HL-60 (cell line): ENCODE data around the gene RHBDD2.
"Not testable (repeated sequence)": the region's sequence is repeated elsewhere in the genome, so short reads cannot be mapped to it uniquely, and the experiment has no call there.

Experiments
- DNase-seq, 2 experiments: peaks; one replicate each; pipeline ENCODE4 v3.0.0-alpha.2; 2010 to 2020; ENCODE audit warnings: low read depth in 1 of 2, low spot score in 1 of 2
- H3K27ac ChIP-seq: fragments of 250-450 bp; sonication (Bioruptor Pico); replicated peaks from 2 replicates; pipeline ENCODE4 v1.5.1; 2020; ENCODE audit warnings: mild to moderate bottlenecking, moderate library complexity
- H3K27me3 ChIP-seq: fragments of 250-450 bp; sonication (Bioruptor Pico); 2 replicates; pipeline ENCODE4 v1.5.1; 2021; ENCODE audit warnings: mild to moderate bottlenecking, moderate library complexity; ENCODE audit not compliant: insufficient read depth, poor library complexity, severe bottlenecking
- H3K4me3 ChIP-seq: replicated peaks from 2 replicates; pipeline ENCODE4 v1.5.1; 2011; ENCODE audit warnings: mild to moderate bottlenecking, control low read depth, low read length; ENCODE audit not compliant: insufficient read depth
- GABPA ChIP-seq: IDR thresholded peaks from 2 replicates; pipeline ENCODE4 v1.6.1; 2012; ENCODE audit warnings: low read depth
- POLR2AphosphoS5 ChIP-seq: IDR thresholded peaks from 2 replicates; pipeline ENCODE4 v1.6.1; 2012; ENCODE audit warnings: low read depth
- SPI1 ChIP-seq: IDR thresholded peaks from 2 replicates; pipeline ENCODE4 v1.6.1; 2012; ENCODE audit warnings: low read depth, mild to moderate bottlenecking, borderline replicate concordance
- TF ChIP-seq, protein P1 (sequence below): IDR thresholded peaks from 2 replicates; pipeline ENCODE4 v1.6.1; 2012; ENCODE audit warnings: low read depth; ENCODE audit not compliant: insufficient replicate concordance
- TF ChIP-seq, protein P2 (sequence below): IDR thresholded peaks from one replicate; pipeline ENCODE4 v1.5.1; 2011; ENCODE audit warnings: low read length, control low read depth, inconsistent platforms; ENCODE audit not compliant: insufficient read depth

RHBDD2 gene

GRCh38 chr7:75880242-75880641 lies 1.4 kb downstream of the RHBDD2 start:
- TF ChIP-seq SPI1 (no peak), POLR2AphosphoS5 (no peak), GABPA (no peak)
- TF ChIP-seq, protein P1, sequence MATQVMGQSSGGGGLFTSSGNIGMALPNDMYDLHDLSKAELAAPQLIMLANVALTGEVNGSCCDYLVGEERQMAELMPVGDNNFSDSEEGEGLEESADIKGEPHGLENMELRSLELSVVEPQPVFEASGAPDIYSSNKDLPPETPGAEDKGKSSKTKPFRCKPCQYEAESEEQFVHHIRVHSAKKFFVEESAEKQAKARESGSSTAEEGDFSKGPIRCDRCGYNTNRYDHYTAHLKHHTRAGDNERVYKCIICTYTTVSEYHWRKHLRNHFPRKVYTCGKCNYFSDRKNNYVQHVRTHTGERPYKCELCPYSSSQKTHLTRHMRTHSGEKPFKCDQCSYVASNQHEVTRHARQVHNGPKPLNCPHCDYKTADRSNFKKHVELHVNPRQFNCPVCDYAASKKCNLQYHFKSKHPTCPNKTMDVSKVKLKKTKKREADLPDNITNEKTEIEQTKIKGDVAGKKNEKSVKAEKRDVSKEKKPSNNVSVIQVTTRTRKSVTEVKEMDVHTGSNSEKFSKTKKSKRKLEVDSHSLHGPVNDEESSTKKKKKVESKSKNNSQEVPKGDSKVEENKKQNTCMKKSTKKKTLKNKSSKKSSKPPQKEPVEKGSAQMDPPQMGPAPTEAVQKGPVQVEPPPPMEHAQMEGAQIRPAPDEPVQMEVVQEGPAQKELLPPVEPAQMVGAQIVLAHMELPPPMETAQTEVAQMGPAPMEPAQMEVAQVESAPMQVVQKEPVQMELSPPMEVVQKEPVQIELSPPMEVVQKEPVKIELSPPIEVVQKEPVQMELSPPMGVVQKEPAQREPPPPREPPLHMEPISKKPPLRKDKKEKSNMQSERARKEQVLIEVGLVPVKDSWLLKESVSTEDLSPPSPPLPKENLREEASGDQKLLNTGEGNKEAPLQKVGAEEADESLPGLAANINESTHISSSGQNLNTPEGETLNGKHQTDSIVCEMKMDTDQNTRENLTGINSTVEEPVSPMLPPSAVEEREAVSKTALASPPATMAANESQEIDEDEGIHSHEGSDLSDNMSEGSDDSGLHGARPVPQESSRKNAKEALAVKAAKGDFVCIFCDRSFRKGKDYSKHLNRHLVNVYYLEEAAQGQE, result no peak
- TF ChIP-seq, protein P2, sequence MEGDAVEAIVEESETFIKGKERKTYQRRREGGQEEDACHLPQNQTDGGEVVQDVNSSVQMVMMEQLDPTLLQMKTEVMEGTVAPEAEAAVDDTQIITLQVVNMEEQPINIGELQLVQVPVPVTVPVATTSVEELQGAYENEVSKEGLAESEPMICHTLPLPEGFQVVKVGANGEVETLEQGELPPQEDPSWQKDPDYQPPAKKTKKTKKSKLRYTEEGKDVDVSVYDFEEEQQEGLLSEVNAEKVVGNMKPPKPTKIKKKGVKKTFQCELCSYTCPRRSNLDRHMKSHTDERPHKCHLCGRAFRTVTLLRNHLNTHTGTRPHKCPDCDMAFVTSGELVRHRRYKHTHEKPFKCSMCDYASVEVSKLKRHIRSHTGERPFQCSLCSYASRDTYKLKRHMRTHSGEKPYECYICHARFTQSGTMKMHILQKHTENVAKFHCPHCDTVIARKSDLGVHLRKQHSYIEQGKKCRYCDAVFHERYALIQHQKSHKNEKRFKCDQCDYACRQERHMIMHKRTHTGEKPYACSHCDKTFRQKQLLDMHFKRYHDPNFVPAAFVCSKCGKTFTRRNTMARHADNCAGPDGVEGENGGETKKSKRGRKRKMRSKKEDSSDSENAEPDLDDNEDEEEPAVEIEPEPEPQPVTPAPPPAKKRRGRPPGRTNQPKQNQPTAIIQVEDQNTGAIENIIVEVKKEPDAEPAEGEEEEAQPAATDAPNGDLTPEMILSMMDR, result no peak
- Histone ChIP-seq H3K4me3 (no peak overlapping the region), H3K27me3 (no peaks in the 10 kb centered on the region), H3K27ac (no peak overlapping the region)
- DNase-seq, result no peak

- no peak for DNase-seq
- Histone ChIP-seq H3K4me3 (no peak overlapping the region), H3K27me3 (no peaks in the 10 kb centered on the region), H3K27ac (no peak overlapping the region)
- TF ChIP-seq SPI1 (no peak), GABPA (no peak), POLR2AphosphoS5 (no peak)
- TF ChIP-seq, protein P1, result no peak
- TF ChIP-seq, protein P2, result no peak
These were observed 2.7 kb downstream of the RHBDD2 start for GRCh38 chr7:75881436-75882095.

- DNase-seq, H3K27me3 ChIP-seq, H3K27ac ChIP-seq, H3K4me3 ChIP-seq: not testable (repeated sequence)
These were observed 4.5 kb downstream of the RHBDD2 start for GRCh38 chr7:75883265-75883824.

- H3K27ac ChIP-seq, result no peak overlapping the region
- DNase-seq, result no peak
- no peaks in the 10 kb centered on the region for H3K27me3 ChIP-seq
- TF ChIP-seq, protein P1, result no peak
- TF ChIP-seq GABPA (no peak), POLR2AphosphoS5 (no peak), SPI1 (no peak)
- TF ChIP-seq, protein P2, result no peak
- no peak overlapping the region for H3K4me3 ChIP-seq
These were observed 5.6 kb downstream of the RHBDD2 start for GRCh38 chr7:75884476-75884875.
